ENCODE measurements around the gene FBXW9. TPM values are rescaled to one million over a fixed set of nuclear protein-coding genes. Genes with fewer than 3 reads are reported as not detected.

FBXW9 gene
- total and polyA plus RNA-seq, 2 of the 13 experiments (the other 11 are each of a cell fraction or from before 2014, with no cell fraction given), result 5.7 to 6.1 TPM

- TF ChIP-seq ZBTB33 (CRISPR knock-in tag; IDR thresholded peaks at IDR 0.05) (no peak), ZNF317 (CRISPR knock-in tag; IDR thresholded peaks at IDR 0.05) (no peak), MAFG (CRISPR knock-in tag; IDR thresholded peaks at IDR 0.05) (no peak), ZFP37 (CRISPR knock-in tag; IDR thresholded peaks at IDR 0.05; ENCODE audit: borderline replicate concordance) (0 out of 2 replicates have a peak, but pooled peaks have one; percentile 23), MAF1 (CRISPR knock-in tag; IDR thresholded peaks at IDR 0.05; ENCODE audit: borderline replicate concordance) (no peak), PRDM10 (CRISPR knock-in tag; IDR thresholded peaks at IDR 0.05; ENCODE audit: low read depth) (no peak), SUZ12 (IDR thresholded peaks at IDR 0.05; ENCODE audit: low read depth, low read length) (peak; percentile 64), ZBTB7A (CRISPR knock-in tag; IDR thresholded peaks at IDR 0.05) (peak; percentile 23; the same call in 1 of the 2 replicates), ZNF343 (CRISPR knock-in tag; IDR thresholded peaks at IDR 0.05) (no peak), KLF6 (CRISPR knock-in tag; IDR thresholded peaks at IDR 0.05) (peak; percentile 49; the same call in 1 of the 2 replicates), ZNF275 (CRISPR knock-in tag; IDR thresholded peaks at IDR 0.05; ENCODE audit: borderline replicate concordance) (no peak; the same call in 1 of the 2 replicates), ZNF740 (CRISPR knock-in tag; IDR thresholded peaks at IDR 0.05) (peak; percentile 54; the same call in 1 of the 2 replicates), POLR2G (IDR thresholded peaks at IDR 0.05; ENCODE audit: low read depth, low read length) (peak; percentile 87), ZNF331 (CRISPR knock-in tag; IDR thresholded peaks at IDR 0.05) (0 out of 2 replicates have a peak, but pooled peaks have one; percentile 48), YEATS2 (CRISPR knock-in tag; IDR thresholded peaks at IDR 0.05; ENCODE audit: borderline replicate concordance) (peak; percentile 59; the same call in 1 of the 2 replicates), KLF11 (CRISPR knock-in tag; IDR thresholded peaks at IDR 0.05) (no peak), SAP130 (CRISPR knock-in tag; IDR thresholded peaks at IDR 0.05; ENCODE audit: low read depth) (peak; percentile 89), RBM22 (optimal IDR thresholded peaks at IDR 0.05; ENCODE audit: low read length) (no peak), POLR2AphosphoS5 (IDR thresholded peaks at IDR 0.05; ENCODE audit: low read depth, low read length) (peak; percentile 72), MXD3 (CRISPR knock-in tag; IDR thresholded peaks at IDR 0.05) (peak; percentile 62; the same call in 1 of the 2 replicates), ZNF792 (CRISPR knock-in tag; IDR thresholded peaks at IDR 0.05) (peak; percentile 77)
Measured at GRCh38 chr19:12723641-12724426, 27.4 kb upstream of the FBXW9 start, which contains the start of gene TNPO2 (continued).
